Articular chondrocyte of knee joint (primary cell): ENCODE data around the gene TCP11L2. TPM values are rescaled to one million over a fixed set of nuclear protein-coding genes. Genes with fewer than 3 reads are reported as not detected.

Experiments
- small RNA-seq: library from RNA; depleted of rRNA; stranded (forward); fragments of <200 nt; gene quantifications from one replicate; pipeline ENCODE3, GENCODE V24; 2012
- total RNA-seq: library from RNA; depleted of rRNA; stranded (reverse); fragments of >200 nt; gene quantifications from 2 replicates; pipeline ENCODE4 v1.2.3, GENCODE V29; 2012

Gene TCP11L2
- total RNA-seq: 54.2 and 65.3 TPM in 2 replicates

GRCh38 chr12:106302401-106303201 lies at the start of gene TCP11L2:
TSS of gene TCP11L2 (plus strand) at chr12:106302733. CDS start at chr12:106311076, 8,343 bp downstream.

GRCh38 chr12:106357549-106358395 lies 55.2 kb downstream of the TCP11L2 start, which contains the start of gene POLR3B:
TSS of gene POLR3B (plus strand) at chr12:106357748. CDS start at chr12:106357880, 132 bp downstream.

Small RNA genes within 50 kb of the gene (small RNA-seq; reads per million reads assigned to genes)
- not detected for gene RNU7-94P

Other genes with a start within 250 kb of the TCP11L2 start
- gene NUAK1, start 163.8 kb upstream of the TCP11L2 start, total RNA-seq: 5.7 and 6.3 TPM in 2 replicates
- 193 and 257 TPM in 2 replicates for gene CKAP4, start 54.7 kb upstream of the TCP11L2 start, total RNA-seq
- gene POLR3B, start 55.0 kb downstream of the TCP11L2 start, total RNA-seq: 12.8 and 13.2 TPM in 2 replicates